Activated CD4-positive, alpha-beta memory T cell treated with anti-CD3 and anti-CD28 coated beads for 36 hours (primary cell): ENCODE results near the gene CELF4. TPM values are rescaled to one million over a fixed set of nuclear protein-coding genes. Genes with fewer than 3 reads are reported as not detected.

Source experiments
- CTCF ChIA-PET: fragments of 350-600 bp; sonication (Branson Sonifier 250); formaldehyde crosslinking; loops from one replicate; lab custom pipeline; 2021; ENCODE audit warnings: antibody characterized with exemption, inconsistent platforms; lab: Charles Lee
- POLR2A ChIA-PET: fragments of 350-600 bp; sonication (Branson Sonifier 250); formaldehyde crosslinking; loops from one replicate; lab custom pipeline; 2021; ENCODE audit warnings: antibody characterized with exemption; lab: Charles Lee
- DNase-seq: peaks from one replicate; pipeline ENCODE4 v3.0.0-alpha.2; 2020
- H3K27ac Mint-ChIP-seq: one replicate; pipeline ENCODE4 v1.8.0; 2021; ENCODE audit warnings: mixed read lengths
- H3K27me3 Mint-ChIP-seq: one replicate; pipeline ENCODE4 v1.8.0; 2021; ENCODE audit warnings: mixed read lengths
- H3K36me3 Mint-ChIP-seq: one replicate; pipeline ENCODE4 v1.8.0; 2021; ENCODE audit warnings: mixed read lengths
- H3K4me1 Mint-ChIP-seq: one replicate; pipeline ENCODE4 v1.8.0; 2021; ENCODE audit warnings: low read depth, mixed read lengths
- H3K4me3 Mint-ChIP-seq: one replicate; pipeline ENCODE4 v1.8.0; 2021; ENCODE audit warnings: mild to moderate bottlenecking, mixed read lengths
- H3K9me3 Mint-ChIP-seq: one replicate; pipeline ENCODE4 v1.8.0; 2021; ENCODE audit warnings: mixed read lengths
- intact Hi-C: fragments of 100-400 bp; cut with micrococcal nuclease; formaldehyde crosslinking; loops from one replicate; pipeline ENCODE4 v1.15.1; 2023
- total RNA-seq, 2 experiments: library from RNA; stranded (reverse); gene quantifications; one replicate each; pipeline ENCODE4 v1.2.3, GENCODE V29; 2021

Gene CELF4
- total RNA-seq, 2 experiments from 2014 or later = not detected

- peaks cover 8% of the 10 kb centered on the region for H3K9me3 Mint-ChIP-seq
Measured at GRCh38 chr18:37509600-37509999, 56.0 kb downstream of the CELF4 start.

GRCh38 chr18:37508207-37508606, 57.4 kb downstream of the CELF4 start:
- H3K36me3 Mint-ChIP-seq = no peaks in the 10 kb centered on the region
- H3K27ac Mint-ChIP-seq = no peak overlapping the region

More at GRCh38 chr18:37509600-37509999, 56.0 kb downstream of the CELF4 start:
- no peaks in the 10 kb centered on the region for H3K4me1 Mint-ChIP-seq
- H3K36me3 Mint-ChIP-seq = no peaks in the 10 kb centered on the region
- intact Hi-C loops = no loop called here
- no peak overlapping the region for H3K4me3 Mint-ChIP-seq
- POLR2A ChIA-PET = no interaction called here
- CTCF ChIA-PET = no interaction called here
- peaks cover 2% of the 10 kb centered on the region for H3K27me3 Mint-ChIP-seq
- DNase-seq = no peak
- no peak overlapping the region for H3K27ac Mint-ChIP-seq

GRCh38 chr18:37507239-37507638, 58.4 kb downstream of the CELF4 start:
- no peak overlapping the region for H3K4me3 Mint-ChIP-seq
- no peaks in the 10 kb centered on the region for H3K4me1 Mint-ChIP-seq
- H3K27me3 Mint-ChIP-seq = peaks cover 5% of the 10 kb centered on the region
- no peak for DNase-seq
- no peak overlapping the region for H3K27ac Mint-ChIP-seq
- intact Hi-C loops = no loop called here
- H3K36me3 Mint-ChIP-seq = no peaks in the 10 kb centered on the region
- peaks cover 8% of the 10 kb centered on the region for H3K9me3 Mint-ChIP-seq
- CTCF ChIA-PET = no interaction called here
- POLR2A ChIA-PET = no interaction called here

More at GRCh38 chr18:37508207-37508606, 57.4 kb downstream of the CELF4 start:
- H3K9me3 Mint-ChIP-seq = peaks cover 8% of the 10 kb centered on the region
- H3K27me3 Mint-ChIP-seq = peaks cover 2% of the 10 kb centered on the region
- DNase-seq = no peak
- H3K4me1 Mint-ChIP-seq = no peaks in the 10 kb centered on the region
- no peak overlapping the region for H3K4me3 Mint-ChIP-seq
- ChIA-PET CTCF (no interaction called here), POLR2A (no interaction called here)
- intact Hi-C loops = no loop called here

- Mint-ChIP-seq H3K27me3 (peaks cover 7% of the 10 kb centered on the region), H3K27ac (no peak overlapping the region), H3K9me3 (peaks cover 8% of the 10 kb centered on the region), H3K36me3 (no peaks in the 10 kb centered on the region), H3K4me3 (no peak overlapping the region), H3K4me1 (no peaks in the 10 kb centered on the region)
- DNase-seq = no peak
- intact Hi-C loops = no loop called here
- ChIA-PET POLR2A (no interaction called here), CTCF (no interaction called here)
Measured at GRCh38 chr18:37506001-37506400, 59.6 kb downstream of the CELF4 start.

GRCh38 chr18:37505321-37505720, 60.3 kb downstream of the CELF4 start:
- POLR2A ChIA-PET = no interaction called here
- Mint-ChIP-seq H3K4me3 (no peak overlapping the region), H3K27ac (no peak overlapping the region), H3K9me3 (peaks cover 8% of the 10 kb centered on the region), H3K36me3 (no peaks in the 10 kb centered on the region), H3K27me3 (peaks cover 9% of the 10 kb centered on the region), H3K4me1 (no peaks in the 10 kb centered on the region)
- no peak for DNase-seq
- intact Hi-C loops = no loop called here
- CTCF ChIA-PET = no interaction called here

- Mint-ChIP-seq H3K4me3 (no peak overlapping the region), H3K36me3 (no peaks in the 10 kb centered on the region), H3K9me3 (no peaks in the 10 kb centered on the region), H3K27ac (no peak overlapping the region), H3K27me3 (peaks cover 11% of the 10 kb centered on the region), H3K4me1 (no peaks in the 10 kb centered on the region)
- intact Hi-C loops = no loop called here
- POLR2A ChIA-PET = no interaction called here
- no peak for DNase-seq
- CTCF ChIA-PET = no interaction called here
Measured at GRCh38 chr18:37502601-37503000, 63.0 kb downstream of the CELF4 start.

- H3K4me3 Mint-ChIP-seq = no peak overlapping the region
- H3K4me1 Mint-ChIP-seq = no peaks in the 10 kb centered on the region
- H3K27me3 Mint-ChIP-seq = peaks cover 11% of the 10 kb centered on the region
- ChIA-PET CTCF (no interaction called here), POLR2A (no interaction called here)
- H3K36me3 Mint-ChIP-seq = no peaks in the 10 kb centered on the region
- DNase-seq = no peak
- H3K27ac Mint-ChIP-seq = no peak overlapping the region
- intact Hi-C loops = no loop called here
- no peaks in the 10 kb centered on the region for H3K9me3 Mint-ChIP-seq
Measured at GRCh38 chr18:37502036-37502435, 63.6 kb downstream of the CELF4 start.

- DNase-seq = no peak
- intact Hi-C loops = no loop called here
- POLR2A ChIA-PET = no interaction called here
- Mint-ChIP-seq H3K4me1 (no peaks in the 10 kb centered on the region), H3K27me3 (peaks cover 11% of the 10 kb centered on the region), H3K27ac (no peak overlapping the region), H3K4me3 (no peak overlapping the region), H3K36me3 (no peaks in the 10 kb centered on the region), H3K9me3 (no peaks in the 10 kb centered on the region)
- CTCF ChIA-PET = no interaction called here
Measured at GRCh38 chr18:37501136-37501535, 64.5 kb downstream of the CELF4 start.

- Mint-ChIP-seq H3K9me3 (no peaks in the 10 kb centered on the region), H3K4me3 (no peak overlapping the region), H3K27ac (no peak overlapping the region), H3K4me1 (no peaks in the 10 kb centered on the region), H3K27me3 (peaks cover 11% of the 10 kb centered on the region), H3K36me3 (no peaks in the 10 kb centered on the region)
- DNase-seq = no peak
- ChIA-PET CTCF (no interaction called here), POLR2A (no interaction called here)
- intact Hi-C loops = no loop called here
Measured at GRCh38 chr18:37499913-37500312, 65.7 kb downstream of the CELF4 start.

- intact Hi-C loops = no loop called here
- DNase-seq = no peak
- Mint-ChIP-seq H3K4me1 (no peaks in the 10 kb centered on the region), H3K27ac (no peak overlapping the region), H3K36me3 (no peaks in the 10 kb centered on the region), H3K9me3 (no peaks in the 10 kb centered on the region), H3K27me3 (peaks cover 11% of the 10 kb centered on the region), H3K4me3 (no peak overlapping the region)
- ChIA-PET CTCF (no interaction called here), POLR2A (no interaction called here)
Measured at GRCh38 chr18:37499044-37499443, 66.6 kb downstream of the CELF4 start.

- H3K9me3 Mint-ChIP-seq = no peaks in the 10 kb centered on the region
- no peaks in the 10 kb centered on the region for H3K36me3 Mint-ChIP-seq
- H3K27ac Mint-ChIP-seq = no peak overlapping the region
- intact Hi-C loops = no loop called here
- H3K27me3 Mint-ChIP-seq = peaks cover 13% of the 10 kb centered on the region
- no peak overlapping the region for H3K4me3 Mint-ChIP-seq
- H3K4me1 Mint-ChIP-seq = no peaks in the 10 kb centered on the region
- no peak for DNase-seq
- POLR2A ChIA-PET = no interaction called here
- CTCF ChIA-PET = no interaction called here
Measured at GRCh38 chr18:37497853-37498518, 67.6 kb downstream of the CELF4 start.

GRCh38 chr18:37496568-37496967, 69.0 kb downstream of the CELF4 start:
- H3K27me3 Mint-ChIP-seq = peaks cover 10% of the 10 kb centered on the region
- ChIA-PET CTCF (no interaction called here), POLR2A (no interaction called here)
- H3K27ac Mint-ChIP-seq = no peak overlapping the region
- H3K4me1 Mint-ChIP-seq = no peaks in the 10 kb centered on the region
- no peak overlapping the region for H3K4me3 Mint-ChIP-seq
- H3K9me3 Mint-ChIP-seq = no peaks in the 10 kb centered on the region
- intact Hi-C loops = no loop called here
- H3K36me3 Mint-ChIP-seq = no peaks in the 10 kb centered on the region
- no peak for DNase-seq

GRCh38 chr18:37495354-37495753, 70.2 kb downstream of the CELF4 start:
- Mint-ChIP-seq H3K4me1 (no peaks in the 10 kb centered on the region), H3K9me3 (no peaks in the 10 kb centered on the region), H3K27me3 (peaks cover 15% of the 10 kb centered on the region), H3K27ac (no peak overlapping the region), H3K36me3 (no peaks in the 10 kb centered on the region), H3K4me3 (no peak overlapping the region)
- no peak for DNase-seq
- ChIA-PET POLR2A (no interaction called here), CTCF (no interaction called here)
- intact Hi-C loops = no loop called here
